ENCODE data around the gene CNTNAP5. TPM values are rescaled to one million over a fixed set of nuclear protein-coding genes. Genes with fewer than 3 reads are reported as not detected.

The CNTNAP5 gene
- total RNA-seq, 2 experiments from 2014 or later: not detected

- peaks cover 3% of the 10 kb centered on the region for H3K9me3 Mint-ChIP-seq
- ATAC-seq (no peak), DNase-seq (no peak)
- intact Hi-C loops (cut with micrococcal nuclease): no loop called here
- H3K4me1 Mint-ChIP-seq (ENCODE audit: low read depth): no peaks in the 10 kb centered on the region
- ChIA-PET CTCF (no interaction called here), POLR2A (no interaction called here)
- H3K27me3 Mint-ChIP-seq: no peaks in the 10 kb centered on the region
- no peak overlapping the region for H3K4me3 Mint-ChIP-seq
- H3K27ac Mint-ChIP-seq: no peak overlapping the region
- TF ChIP-seq CTCF (IDR thresholded peaks at IDR 0.05): no peak
- no peaks in the 10 kb centered on the region for H3K36me3 Mint-ChIP-seq (ENCODE audit: low read depth)
Measured at GRCh38 chr2:124661558-124661957, 636.5 kb downstream of the CNTNAP5 start.

GRCh38 chr2:124662946-124663644 lies 638.0 kb downstream of the CNTNAP5 start:
- DNase-seq: no peak
- Mint-ChIP-seq H3K27me3 (no peaks in the 10 kb centered on the region), H3K36me3 (ENCODE audit: low read depth) (no peaks in the 10 kb centered on the region), H3K4me3 (no peak overlapping the region), H3K27ac (no peak overlapping the region), H3K4me1 (ENCODE audit: low read depth) (no peaks in the 10 kb centered on the region), H3K9me3 (peaks cover 4% of the 10 kb centered on the region)
- intact Hi-C loops (cut with micrococcal nuclease): no loop called here
- POLR2A ChIA-PET: no interaction called here
- TF ChIP-seq CTCF (IDR thresholded peaks at IDR 0.05): no peak
- no peak for ATAC-seq
- CTCF ChIA-PET: no interaction called here

- H3K27me3 Mint-ChIP-seq: no peaks in the 10 kb centered on the region
- TF ChIP-seq CTCF (IDR thresholded peaks at IDR 0.05): no peak
- intact Hi-C loops (cut with micrococcal nuclease): no loop called here
- no peak overlapping the region for H3K4me3 Mint-ChIP-seq
- ChIA-PET CTCF (no interaction called here), POLR2A (no interaction called here)
- ATAC-seq (no peak), DNase-seq (no peak)
- peaks cover 4% of the 10 kb centered on the region for H3K9me3 Mint-ChIP-seq
- H3K36me3 Mint-ChIP-seq (ENCODE audit: low read depth): no peaks in the 10 kb centered on the region
- H3K27ac Mint-ChIP-seq: no peak overlapping the region
- H3K4me1 Mint-ChIP-seq (ENCODE audit: low read depth): no peaks in the 10 kb centered on the region
Measured at GRCh38 chr2:124663645-124663997, 638.5 kb downstream of the CNTNAP5 start.

- Mint-ChIP-seq H3K27me3 (no peaks in the 10 kb centered on the region), H3K4me3 (no peak overlapping the region), H3K36me3 (ENCODE audit: low read depth) (no peaks in the 10 kb centered on the region), H3K4me1 (ENCODE audit: low read depth) (no peaks in the 10 kb centered on the region), H3K9me3 (peaks cover 4% of the 10 kb centered on the region), H3K27ac (no peak overlapping the region)
- CTCF ChIA-PET: no interaction called here
- intact Hi-C loops (cut with micrococcal nuclease): no loop called here
- ATAC-seq (no peak), DNase-seq (no peak)
- no peak for TF ChIP-seq CTCF (IDR thresholded peaks at IDR 0.05)
- POLR2A ChIA-PET: no interaction called here
Measured at GRCh38 chr2:124664363-124664762, 639.3 kb downstream of the CNTNAP5 start.

- ChIA-PET CTCF (no interaction called here), POLR2A (no interaction called here)
- H3K27me3 Mint-ChIP-seq: no peaks in the 10 kb centered on the region
- H3K36me3 Mint-ChIP-seq (ENCODE audit: low read depth): no peaks in the 10 kb centered on the region
- H3K9me3 Mint-ChIP-seq: peaks cover 6% of the 10 kb centered on the region
- DNase-seq (no peak), ATAC-seq (no peak)
- no peak overlapping the region for H3K27ac Mint-ChIP-seq
- no peak for TF ChIP-seq CTCF (IDR thresholded peaks at IDR 0.05)
- no peak overlapping the region for H3K4me3 Mint-ChIP-seq
- intact Hi-C loops (cut with micrococcal nuclease): no loop called here
- no peaks in the 10 kb centered on the region for H3K4me1 Mint-ChIP-seq (ENCODE audit: low read depth)
Measured at GRCh38 chr2:124666976-124667375, 641.9 kb downstream of the CNTNAP5 start.

Data from activated CD8-positive, alpha-beta T cell treated with anti-CD3 and anti-CD28 coated beads for 36 hours (primary cell).